Glomerular visceral epithelial cell (primary cell): ENCODE data around the gene MINDY3.

ENCODE experiments used
- DNase-seq: peaks from one replicate; pipeline ENCODE4 v3.0.0-alpha.2; 2016; ENCODE audit errors: extremely low spot score

MINDY3 gene

DNA sequence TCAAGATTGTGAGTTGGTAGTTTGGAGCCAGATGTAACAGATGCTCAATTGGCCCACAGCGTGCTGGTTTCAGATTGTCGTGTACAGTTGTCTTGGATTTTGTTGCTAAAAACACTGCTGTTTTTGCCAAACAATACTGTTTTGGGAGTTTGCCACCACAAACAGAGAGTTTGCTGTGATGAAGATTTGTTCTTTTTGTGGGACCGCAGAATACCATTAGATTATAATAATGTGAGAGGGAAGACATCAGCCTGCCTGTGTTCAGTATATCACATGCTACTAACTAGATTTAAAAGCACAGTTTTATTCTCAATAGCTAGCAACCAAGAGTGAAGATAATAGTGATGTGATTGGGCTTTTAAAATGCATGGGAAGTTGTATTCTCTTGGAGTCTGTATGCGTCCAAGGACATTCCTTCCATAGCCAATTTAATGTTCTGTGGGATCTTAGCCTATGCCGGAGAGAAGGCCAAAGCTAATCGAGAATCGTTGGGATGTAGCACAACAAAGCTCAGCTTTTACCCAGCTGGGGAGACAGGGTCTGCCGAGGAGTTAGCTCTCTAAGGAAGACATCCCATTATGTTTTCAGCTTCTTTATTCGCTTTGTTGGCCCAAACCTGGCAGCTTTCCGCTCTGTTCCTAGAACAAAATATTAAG is 121.9 kb downstream of the MINDY3 start:
- DNase-seq, result no peak

DNA sequence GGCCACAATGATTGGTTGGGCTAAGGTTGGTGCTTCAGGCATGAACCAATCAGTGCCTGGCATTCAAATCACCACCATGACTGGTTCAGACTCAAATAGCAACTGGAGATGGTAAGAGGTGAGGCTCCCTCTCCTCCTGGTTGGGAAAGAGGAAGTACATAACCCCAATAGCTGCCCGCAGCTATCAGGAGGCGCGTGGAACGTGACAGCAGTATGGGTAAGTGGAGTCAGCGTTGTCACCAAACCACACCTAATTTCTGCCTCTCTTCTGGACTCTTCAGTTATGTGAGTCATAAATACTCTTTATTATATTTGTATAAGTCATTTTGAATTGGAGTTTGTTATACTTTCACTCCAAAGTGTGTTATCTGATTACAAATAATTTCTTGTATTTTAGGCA is 122.7 kb downstream of the MINDY3 start:
- no peak for DNase-seq

DNA sequence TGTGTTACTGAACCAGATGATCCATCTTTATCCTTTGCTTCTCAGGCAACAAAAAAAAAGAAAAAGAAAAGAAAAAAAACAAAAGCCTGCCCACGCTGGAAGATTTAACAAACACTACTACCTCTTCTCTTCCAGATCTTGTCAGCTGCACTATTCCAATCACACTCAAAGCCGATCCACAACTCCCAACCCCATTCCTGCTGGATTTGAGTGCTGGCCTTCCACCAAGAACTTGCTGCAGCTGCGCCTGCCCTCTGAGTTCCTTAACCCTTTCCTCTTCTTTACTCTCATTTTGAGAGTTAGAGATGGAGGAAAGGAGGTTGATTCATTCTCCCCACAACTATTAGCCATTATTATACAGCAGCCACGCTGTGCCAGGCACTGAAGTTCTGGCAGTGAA is 124.5 kb downstream of the MINDY3 start:
- no peak for DNase-seq

DNA sequence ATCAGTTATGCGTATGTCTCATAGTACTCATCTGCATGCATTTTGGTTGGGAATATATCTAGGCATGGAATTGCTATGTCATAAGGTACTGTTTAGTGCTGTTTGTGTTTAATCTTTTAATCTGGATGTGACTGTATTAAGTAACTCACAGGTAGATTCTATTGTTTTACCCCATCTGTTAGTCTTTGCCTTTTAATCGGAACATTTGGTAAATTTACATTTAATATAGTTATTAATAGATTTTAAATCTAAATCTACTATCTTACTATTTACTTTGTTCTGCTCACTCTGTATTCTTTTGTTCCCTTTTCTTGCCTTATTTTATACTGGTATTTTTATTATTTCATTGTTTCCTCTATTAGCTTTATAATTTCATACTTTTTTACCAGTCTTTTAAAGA is 130.0 kb downstream of the MINDY3 start:
- no peak for DNase-seq

DNA sequence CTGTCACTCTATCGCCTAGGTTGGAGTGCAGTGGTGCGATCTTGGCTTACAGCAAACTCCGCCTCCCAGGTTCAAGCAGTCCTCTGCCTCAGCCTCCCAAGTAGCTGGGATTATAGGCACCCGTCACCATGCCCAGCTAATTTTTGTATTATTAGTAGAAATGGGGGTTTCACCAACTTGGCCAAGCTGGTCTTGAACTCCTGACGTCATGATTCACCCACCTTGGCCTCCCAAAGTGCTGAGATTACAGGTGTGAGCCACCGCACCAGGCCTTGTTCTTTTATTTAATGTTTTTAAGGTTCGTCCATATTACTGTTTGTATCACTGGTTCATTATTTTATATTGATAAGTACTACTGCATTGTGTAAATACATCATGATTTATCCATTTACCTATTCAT is 130.4 kb downstream of the MINDY3 start:
- no peak for DNase-seq
